HL-60 (cell line): ENCODE results near the gene MAB21L1.

Source experiments
- CTCF ChIP-seq: IDR thresholded peaks from one replicate; pipeline ENCODE4 v1.5.1; 2011; ENCODE audit warnings: low read length, control low read depth, inconsistent platforms; ENCODE audit not compliant: insufficient read depth
- GABPA ChIP-seq: IDR thresholded peaks from 2 replicates; pipeline ENCODE4 v1.6.1; 2012; ENCODE audit warnings: low read depth
- POLR2AphosphoS5 ChIP-seq: IDR thresholded peaks from 2 replicates; pipeline ENCODE4 v1.6.1; 2012; ENCODE audit warnings: low read depth
- REST ChIP-seq: IDR thresholded peaks from 2 replicates; pipeline ENCODE4 v1.6.1; 2012; ENCODE audit warnings: low read depth; ENCODE audit not compliant: insufficient replicate concordance
- SPI1 ChIP-seq: IDR thresholded peaks from 2 replicates; pipeline ENCODE4 v1.6.1; 2012; ENCODE audit warnings: low read depth, mild to moderate bottlenecking, borderline replicate concordance

GRCh38 chr13:35524171-35524570 lies 47.7 kb upstream of the MAB21L1 start:
- TF ChIP-seq CTCF = no peak
- TF ChIP-seq REST = no peak
- no peak for TF ChIP-seq GABPA
- no peak for TF ChIP-seq POLR2AphosphoS5
- TF ChIP-seq SPI1 = no peak
